Stomach smooth muscle (tissue), 2 donors: Measurements from ENCODE around the gene APCDD1L.

Source experiments
- H3K27ac ChIP-seq: one replicate; pipeline ENCODE4 v1.7.0; 2013; ENCODE audit warnings: mild to moderate bottlenecking, low read length, inconsistent platforms
- H3K27me3 ChIP-seq, 2 donors: one replicate each; pipeline ENCODE4 v1.7.0; 2013; ENCODE audit warnings: low read length in 2 of 2; ENCODE audit not compliant: insufficient read depth in 2 of 2, control insufficient read depth in 1 of 2
- H3K36me3 ChIP-seq, 2 donors: one replicate each; pipeline ENCODE4 v1.7.0; 2013; ENCODE audit warnings: low read length in 2 of 2; ENCODE audit not compliant: control insufficient read depth in 2 of 2, insufficient read depth in 2 of 2
- H3K4me1 ChIP-seq: one replicate; pipeline ENCODE4 v1.7.0; 2013; ENCODE audit warnings: low read length; ENCODE audit not compliant: control insufficient read depth, insufficient read depth
- H3K4me3 ChIP-seq, 2 donors: one replicate each; pipeline ENCODE4 v1.7.0; 2013; ENCODE audit warnings: low read length in 2 of 2
- H3K9ac ChIP-seq, 2 donors: one replicate each; pipeline ENCODE4 v1.7.0; 2013; ENCODE audit warnings: low read length in 2 of 2, mild to moderate bottlenecking in 1 of 2
- H3K9me3 ChIP-seq, 2 donors: one replicate each; pipeline ENCODE4 v1.7.0; 2013; ENCODE audit warnings: low read length in 2 of 2; ENCODE audit not compliant: control insufficient read depth in 2 of 2
- donor health status: healthy.
- donor health status: Pancreatic carcinoma.

The APCDD1L gene

DNA sequence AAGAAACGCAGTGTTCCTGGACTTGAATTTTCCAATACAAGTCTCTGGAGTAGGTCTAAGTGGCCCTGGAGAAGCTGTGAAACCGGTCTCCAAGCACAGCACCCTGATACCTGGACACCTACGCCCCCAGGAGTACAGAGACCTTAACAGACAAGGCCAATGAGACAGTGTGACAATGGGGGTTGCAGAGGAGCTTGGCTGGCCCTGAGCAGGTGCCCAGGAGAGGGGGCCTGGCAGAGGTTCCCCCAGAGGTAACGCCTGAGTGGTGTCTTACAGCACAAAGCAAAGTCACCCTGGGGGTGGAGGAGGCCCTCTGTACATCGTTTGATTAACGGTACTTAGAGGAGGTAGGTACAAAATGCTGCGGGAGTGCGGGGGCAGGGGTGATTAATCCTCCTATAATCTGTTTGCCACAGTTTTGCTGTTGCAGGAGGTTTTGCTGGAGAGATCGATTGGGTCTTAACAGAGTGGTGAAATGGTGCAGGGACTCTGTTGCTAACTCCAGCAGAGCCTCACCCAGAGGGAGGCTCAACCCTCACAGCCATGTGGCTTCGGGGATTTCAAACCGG, 37.3 kb upstream of the APCDD1L start:
- Histone ChIP-seq H3K9ac (no peak overlapping the region), H3K4me1 (peaks cover 2% of the 10 kb centered on the region), H3K4me3 (no peak overlapping the region), H3K9me3 (no peaks in the 10 kb centered on the region), H3K27me3 (peaks cover 0 to 4% of the 10 kb centered on the region in 2 donors), H3K27ac (no peak overlapping the region), H3K36me3 (no peaks in the 10 kb centered on the region)

- no peaks in the 10 kb centered on the region for H3K36me3 ChIP-seq
- no peaks in the 10 kb centered on the region for H3K9me3 ChIP-seq
- peaks cover 2% of the 10 kb centered on the region for H3K4me1 ChIP-seq
- H3K9ac ChIP-seq, result no peak overlapping the region
- H3K27ac ChIP-seq, result no peak overlapping the region
- peaks cover 0 to 4% of the 10 kb centered on the region in 2 donors for H3K27me3 ChIP-seq
- H3K4me3 ChIP-seq, result no peak overlapping the region
These were observed 36.4 kb upstream of the APCDD1L start for GRCh38 chr20:58551631-58552030.

DNA sequence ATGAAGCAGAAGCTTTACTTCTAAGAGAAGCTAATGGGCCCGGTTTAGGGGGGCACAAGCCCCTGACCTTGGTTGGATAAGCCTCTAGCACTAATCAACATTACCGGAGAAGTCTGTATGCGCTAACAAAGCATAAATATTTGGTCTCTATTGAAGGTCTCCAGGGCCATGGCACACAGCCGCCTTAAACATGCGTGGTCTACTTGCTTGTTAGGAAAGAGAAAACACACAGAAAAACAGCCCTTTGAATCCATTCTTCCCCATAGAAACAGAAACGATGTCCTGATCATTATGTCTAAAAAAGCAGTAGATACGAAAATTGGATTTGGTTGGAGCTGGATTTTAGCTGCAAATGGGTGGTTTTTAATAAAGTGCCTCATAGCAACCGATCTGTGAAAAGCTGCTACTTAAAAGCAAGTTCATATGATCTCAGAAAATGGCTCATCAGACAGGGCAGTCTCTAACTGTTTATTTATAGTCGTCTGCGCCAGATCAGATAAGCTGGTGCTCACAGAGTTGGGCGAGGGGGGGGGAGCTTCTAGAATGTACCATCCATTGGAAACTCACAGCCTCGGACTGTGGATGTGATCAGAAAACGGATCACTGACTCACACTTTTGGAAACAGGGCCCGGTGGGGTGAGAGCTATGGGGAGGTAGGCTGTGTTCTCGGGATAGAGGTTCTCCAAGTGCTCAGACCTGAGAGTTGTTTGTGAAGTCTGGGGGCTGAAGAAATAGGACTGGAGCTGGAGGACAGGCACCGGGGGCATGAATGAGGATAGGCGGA, 35.3 kb upstream of the APCDD1L start:
- Histone ChIP-seq H3K9ac (no peak overlapping the region), H3K27me3 (peaks cover 0 to 6% of the 10 kb centered on the region in 2 donors), H3K36me3 (no peaks in the 10 kb centered on the region), H3K9me3 (no peaks in the 10 kb centered on the region), H3K4me3 (no peak overlapping the region), H3K4me1 (peaks cover 2% of the 10 kb centered on the region), H3K27ac (no peak overlapping the region)

DNA sequence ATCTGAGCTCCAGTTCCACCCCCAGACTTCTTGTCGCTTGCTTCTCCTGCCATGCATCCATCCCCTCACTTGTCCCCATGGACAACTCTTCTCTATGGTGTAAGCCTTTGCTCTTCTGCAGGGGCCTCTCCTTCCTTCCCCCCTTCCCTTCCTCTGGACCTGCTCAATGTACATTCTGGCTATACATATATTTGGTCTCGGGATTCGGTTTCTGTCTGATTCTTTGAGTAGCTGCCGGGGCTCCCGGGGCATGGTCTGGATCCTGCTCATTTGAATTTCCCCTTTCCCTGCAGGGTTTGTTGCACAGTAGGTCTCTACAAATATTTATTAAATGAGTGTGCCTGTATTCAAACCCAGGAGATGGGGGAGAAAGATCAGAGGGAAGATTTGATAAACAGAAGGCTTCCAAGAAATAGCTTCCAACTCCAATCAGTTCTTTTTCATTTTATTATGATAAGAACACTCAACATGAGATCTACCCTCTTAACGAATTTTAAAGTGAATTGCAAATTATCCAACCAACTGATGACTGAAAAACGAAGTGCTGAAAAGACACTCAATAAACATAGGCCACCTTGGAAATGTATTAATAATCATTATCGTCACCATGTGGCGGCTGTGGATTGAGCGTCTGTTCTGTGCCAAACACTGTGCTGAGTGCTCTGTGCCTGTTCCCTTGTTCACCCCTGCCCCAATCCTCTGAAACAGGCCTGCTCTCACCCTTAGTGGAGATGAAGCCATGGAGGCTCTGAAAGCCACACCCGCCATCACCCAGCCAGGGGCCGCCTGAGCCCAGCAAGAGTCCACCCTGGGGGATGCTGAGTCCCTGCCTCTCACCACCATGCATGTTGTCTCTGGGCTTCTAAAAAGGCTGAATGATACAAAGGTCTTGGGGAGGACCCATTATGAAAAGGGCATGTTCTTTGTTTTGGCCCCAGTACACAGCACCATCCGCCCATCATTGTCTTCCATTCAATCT, 34.3 kb upstream of the APCDD1L start:
- H3K36me3 ChIP-seq, result no peaks in the 10 kb centered on the region
- H3K4me1 ChIP-seq, result peaks cover 2% of the 10 kb centered on the region
- H3K27ac ChIP-seq, result no peak overlapping the region
- no peaks in the 10 kb centered on the region for H3K9me3 ChIP-seq
- no peak overlapping the region for H3K9ac ChIP-seq
- H3K27me3 ChIP-seq, result peaks cover 0 to 6% of the 10 kb centered on the region in 2 donors
- H3K4me3 ChIP-seq, result no peak overlapping the region

DNA sequence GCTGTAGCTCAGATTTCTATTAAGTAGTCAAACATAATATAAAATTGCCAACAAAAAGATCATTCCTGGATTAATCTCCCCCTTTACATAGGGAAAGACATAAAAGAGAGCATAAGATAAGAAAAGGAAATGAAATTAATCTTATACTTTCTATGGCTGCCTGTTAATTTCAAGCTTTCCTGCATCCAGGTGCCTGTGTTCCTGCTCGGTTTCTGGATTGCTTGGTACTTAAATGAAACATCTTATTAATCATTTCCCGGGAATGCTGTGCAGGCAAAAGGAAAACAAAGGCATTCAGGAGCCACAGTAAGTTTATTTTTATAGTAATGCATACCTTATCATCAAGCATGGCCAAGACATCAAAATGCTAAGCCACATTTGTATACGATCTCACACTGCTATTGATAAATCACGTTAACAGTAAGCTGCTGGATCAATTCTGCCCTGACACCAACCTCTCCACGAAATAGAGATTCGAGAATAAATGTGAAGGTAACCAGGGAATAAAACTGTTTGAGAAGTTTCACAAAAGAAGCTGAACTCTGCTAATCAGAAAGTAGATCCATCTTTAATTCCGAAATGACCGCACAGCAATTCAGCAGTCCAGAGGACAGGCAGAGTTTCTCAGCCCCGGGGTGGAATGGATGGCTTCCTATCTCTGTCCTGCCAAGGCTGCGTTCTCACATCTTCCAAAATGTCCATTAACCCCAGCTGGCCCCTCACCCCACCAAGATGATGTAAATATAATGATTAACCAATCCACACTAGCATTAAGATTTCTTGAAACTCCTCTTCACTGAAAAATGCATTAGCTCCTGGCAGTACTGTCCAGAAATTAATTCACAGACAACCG, 32.6 kb upstream of the APCDD1L start:
- Histone ChIP-seq H3K9me3 (no peaks in the 10 kb centered on the region), H3K36me3 (no peaks in the 10 kb centered on the region), H3K27ac (no peak overlapping the region), H3K4me1 (peaks cover 2% of the 10 kb centered on the region), H3K4me3 (no peak overlapping the region), H3K27me3 (peaks cover 0 to 6% of the 10 kb centered on the region in 2 donors), H3K9ac (no peak overlapping the region)

DNA sequence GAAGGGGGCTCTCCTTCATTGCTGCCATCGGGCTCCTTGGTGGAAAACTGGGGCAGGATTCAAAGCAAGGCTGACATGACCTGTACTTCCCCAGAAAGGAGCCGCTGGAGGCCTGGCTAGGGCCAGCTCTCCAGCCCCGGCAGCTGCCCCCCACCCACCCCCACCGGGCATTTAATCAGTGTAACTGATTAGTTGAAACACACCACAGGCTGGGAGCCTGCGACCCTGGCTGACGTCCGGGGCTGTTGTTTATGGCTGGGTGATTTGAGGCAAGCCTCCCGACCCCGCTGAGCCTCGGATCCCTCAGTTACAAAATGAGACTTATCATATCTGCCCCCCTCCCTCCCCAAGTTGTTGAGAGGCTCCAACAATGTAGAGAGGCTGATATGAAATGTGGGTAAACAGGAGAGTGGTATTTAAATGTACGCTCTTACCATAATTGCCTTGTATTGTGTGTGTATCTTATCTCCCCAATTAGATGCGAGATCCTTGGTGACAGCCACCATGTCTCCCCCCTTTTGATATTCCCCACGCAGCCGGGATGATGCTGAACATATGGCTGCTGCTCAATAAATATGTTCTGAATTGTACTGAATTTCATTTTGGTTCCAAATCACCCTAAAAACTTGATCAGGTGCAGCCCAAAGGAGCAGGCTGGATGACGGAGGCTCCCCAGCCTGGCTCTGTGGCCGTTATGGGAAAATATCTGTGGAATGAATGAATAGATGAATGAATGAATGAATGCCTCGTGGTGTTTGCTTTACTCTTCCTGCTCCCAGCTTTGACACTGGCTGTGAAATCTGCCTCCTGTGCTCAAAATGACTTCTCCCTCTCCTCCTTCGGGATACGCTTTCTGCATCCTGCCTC, 31.8 kb upstream of the APCDD1L start:
- no peak overlapping the region for H3K4me3 ChIP-seq
- peaks cover 2% of the 10 kb centered on the region for H3K4me1 ChIP-seq
- no peaks in the 10 kb centered on the region for H3K36me3 ChIP-seq
- no peak overlapping the region for H3K27ac ChIP-seq
- H3K9ac ChIP-seq, result no peak overlapping the region
- peaks cover 0 to 6% of the 10 kb centered on the region in 2 donors for H3K27me3 ChIP-seq
- no peaks in the 10 kb centered on the region for H3K9me3 ChIP-seq

DNA sequence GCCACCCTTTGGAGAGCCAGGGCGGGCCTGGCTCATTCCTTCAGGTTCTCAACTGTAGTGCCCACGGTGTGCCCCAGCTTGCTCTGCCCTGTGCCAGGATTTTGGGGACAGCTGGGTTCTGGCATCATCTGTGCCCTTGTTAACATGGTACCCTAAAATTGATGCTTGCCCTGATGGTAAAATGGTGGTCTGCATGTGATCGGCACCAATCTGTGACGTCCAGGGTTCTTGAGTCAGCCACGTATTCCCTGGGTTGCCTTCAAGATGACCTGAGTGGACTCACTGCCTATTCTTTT, 31.2 kb upstream of the APCDD1L start:
- Histone ChIP-seq H3K27ac (no peak overlapping the region), H3K27me3 (peaks cover 0 to 6% of the 10 kb centered on the region in 2 donors), H3K9ac (no peak overlapping the region), H3K9me3 (no peaks in the 10 kb centered on the region), H3K4me1 (peaks cover 2% of the 10 kb centered on the region), H3K36me3 (no peaks in the 10 kb centered on the region), H3K4me3 (no peak overlapping the region)

- no peaks in the 10 kb centered on the region for H3K9me3 ChIP-seq
- H3K27me3 ChIP-seq, result peaks cover 0 to 6% of the 10 kb centered on the region in 2 donors
- no peaks in the 10 kb centered on the region for H3K36me3 ChIP-seq
These were observed 30.6 kb upstream of the APCDD1L start for GRCh38 chr20:58545565-58546415.

GRCh38 chr20:58544891-58545290, 29.7 kb upstream of the APCDD1L start:
- peaks cover 0 to under 1% of the 10 kb centered on the region in 2 donors for H3K9me3 ChIP-seq
- H3K27me3 ChIP-seq, result peaks cover 0 to 6% of the 10 kb centered on the region in 2 donors
- no peak overlapping the region for H3K9ac ChIP-seq
- no peaks in the 10 kb centered on the region for H3K36me3 ChIP-seq
- H3K4me1 ChIP-seq, result peaks cover 2% of the 10 kb centered on the region
- H3K27ac ChIP-seq, result no peak overlapping the region
- H3K4me3 ChIP-seq, result no peak overlapping the region

More at GRCh38 chr20:58545565-58546415, 30.6 kb upstream of the APCDD1L start:
- peaks cover 2% of the 10 kb centered on the region for H3K4me1 ChIP-seq
- no peak overlapping the region for H3K27ac ChIP-seq
- H3K9ac ChIP-seq, result no peak overlapping the region
- H3K4me3 ChIP-seq, result no peak overlapping the region
